Fibroblast of the aortic adventitia (primary cell): ENCODE results near the gene SMIM1. TPM values are rescaled to one million over a fixed set of nuclear protein-coding genes. Genes with fewer than 3 reads are reported as not detected.

Experiments
- DNase-seq: peaks from one replicate; pipeline ENCODE4 v3.0.0-alpha.2; 2010; ENCODE audit warnings: low read depth
- H3K4me3 ChIP-seq: 2 replicates; pipeline ENCODE4 v1.5.1; 2011; ENCODE audit warnings: low read depth, mild to moderate bottlenecking, control low read depth, low read length, moderate library complexity
- CTCF ChIP-seq: IDR thresholded peaks from 2 replicates; pipeline ENCODE4 v1.5.1; 2011; ENCODE audit warnings: mild to moderate bottlenecking, low read length, control low read depth, inconsistent platforms; ENCODE audit not compliant: insufficient read depth
- total RNA-seq: library from RNA; depleted of rRNA; stranded (reverse); fragments of >200 nt; gene quantifications from 2 replicates; pipeline ENCODE4 v1.2.3, GENCODE V29; 2012; ENCODE audit warnings: low replicate concordance

The SMIM1 gene
- total RNA-seq, 1 donor: not detected

GRCh38 chr1:3729594-3730542 is 42.7 kb upstream of the SMIM1 start:
- TF ChIP-seq CTCF: no peak
- DNase-seq: no peak
- H3K4me3 ChIP-seq: no peak overlapping the region

GRCh38 chr1:3730543-3731247 is 41.9 kb upstream of the SMIM1 start:
- no peak overlapping the region for H3K4me3 ChIP-seq
- DNase-seq: no peak
- no peak for TF ChIP-seq CTCF

GRCh38 chr1:3731583-3732433 is 40.7 kb upstream of the SMIM1 start:
- no peak overlapping the region for H3K4me3 ChIP-seq
- DNase-seq: no peak
- TF ChIP-seq CTCF: no peak

GRCh38 chr1:3732434-3733093 is 40.0 kb upstream of the SMIM1 start:
- H3K4me3 ChIP-seq: no peak overlapping the region
- peak; percentile 5 for TF ChIP-seq CTCF
- DNase-seq: no peak

GRCh38 chr1:3733094-3733882 is 39.3 kb upstream of the SMIM1 start:
- H3K4me3 ChIP-seq: no peak overlapping the region
- TF ChIP-seq CTCF: no peak
- no peak for DNase-seq
